ENCODE measurements around the gene CEP131.

DNA sequence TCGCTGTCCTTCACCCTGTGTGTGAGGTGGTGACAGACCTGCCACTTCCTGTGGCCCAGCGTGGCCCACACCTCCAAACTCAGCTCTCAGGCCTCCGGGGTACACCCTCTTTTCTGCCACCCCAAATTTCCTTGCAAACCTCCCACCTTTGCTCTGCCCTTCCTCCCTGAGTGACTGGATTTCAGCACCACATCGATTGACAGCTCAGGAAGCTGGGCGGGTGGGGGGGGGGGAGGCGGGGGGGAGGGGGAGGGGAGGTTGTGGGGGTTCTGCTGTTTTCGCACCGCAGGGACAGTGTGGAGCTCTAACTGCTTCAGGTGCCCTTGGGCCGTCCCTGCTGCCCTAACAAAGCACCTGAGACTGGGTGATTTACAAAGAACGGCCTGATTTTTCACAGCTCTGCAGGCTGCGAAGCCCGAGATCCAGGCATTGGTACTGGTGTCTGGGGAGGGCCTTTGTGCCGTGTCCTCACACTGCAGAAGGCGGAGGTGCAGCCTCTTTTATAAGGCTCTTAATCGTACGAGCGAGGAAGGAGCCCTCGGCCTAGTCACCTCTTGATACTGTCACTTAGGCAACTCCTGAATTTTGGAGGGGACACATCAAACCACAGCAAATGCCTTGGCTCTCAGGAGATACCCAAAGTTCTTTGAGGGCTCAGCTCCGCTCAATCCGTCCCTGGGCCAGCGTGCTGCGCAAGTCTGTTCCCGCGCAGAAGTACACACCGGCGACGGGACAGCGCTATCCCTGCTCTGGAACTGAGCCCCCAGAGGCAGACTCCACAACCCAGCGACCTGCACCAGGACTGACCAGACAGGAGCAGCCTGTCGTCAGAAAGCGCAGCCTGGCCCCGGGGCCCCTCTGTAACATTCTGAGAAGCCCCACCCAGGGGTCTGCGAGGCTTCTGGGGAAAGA lies 19.9 kb upstream of the CEP131 start:
- TF ChIP-seq, protein P1, sequence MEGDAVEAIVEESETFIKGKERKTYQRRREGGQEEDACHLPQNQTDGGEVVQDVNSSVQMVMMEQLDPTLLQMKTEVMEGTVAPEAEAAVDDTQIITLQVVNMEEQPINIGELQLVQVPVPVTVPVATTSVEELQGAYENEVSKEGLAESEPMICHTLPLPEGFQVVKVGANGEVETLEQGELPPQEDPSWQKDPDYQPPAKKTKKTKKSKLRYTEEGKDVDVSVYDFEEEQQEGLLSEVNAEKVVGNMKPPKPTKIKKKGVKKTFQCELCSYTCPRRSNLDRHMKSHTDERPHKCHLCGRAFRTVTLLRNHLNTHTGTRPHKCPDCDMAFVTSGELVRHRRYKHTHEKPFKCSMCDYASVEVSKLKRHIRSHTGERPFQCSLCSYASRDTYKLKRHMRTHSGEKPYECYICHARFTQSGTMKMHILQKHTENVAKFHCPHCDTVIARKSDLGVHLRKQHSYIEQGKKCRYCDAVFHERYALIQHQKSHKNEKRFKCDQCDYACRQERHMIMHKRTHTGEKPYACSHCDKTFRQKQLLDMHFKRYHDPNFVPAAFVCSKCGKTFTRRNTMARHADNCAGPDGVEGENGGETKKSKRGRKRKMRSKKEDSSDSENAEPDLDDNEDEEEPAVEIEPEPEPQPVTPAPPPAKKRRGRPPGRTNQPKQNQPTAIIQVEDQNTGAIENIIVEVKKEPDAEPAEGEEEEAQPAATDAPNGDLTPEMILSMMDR (IDR thresholded peaks at IDR 0.05; ENCODE audit: insufficient read depth, low read length, poor library complexity, severe bottlenecking) = no peak
- TF ChIP-seq EZH2phosphoT487 (conservative IDR thresholded peaks at IDR 0.05; ENCODE audit: low read length) = no peak

All from SU-DHL-6 (cell line).